ENCODE data around the gene PPM1L.

PPM1L gene

GRCh38 chr3:160825311-160825800 is 69.3 kb downstream of the PPM1L start:
- no peak overlapping the region for H3K27ac ChIP-seq (replicated peaks)
- no peak for DNase-seq (ENCODE audit: low read depth in 1 of 2, low spot score in 1 of 2)
- no peak overlapping the region for H3K4me3 ChIP-seq (replicated peaks; ENCODE audit: insufficient read depth, low read length)
- no peaks in the 10 kb centered on the region for H3K27me3 ChIP-seq (ENCODE audit: insufficient read depth, poor library complexity, severe bottlenecking)
- TF ChIP-seq GABPA (IDR thresholded peaks at IDR 0.05; ENCODE audit: low read depth) (no peak), CTCF (IDR thresholded peaks at IDR 0.05; ENCODE audit: insufficient read depth, low read length) (no peak), REST (IDR thresholded peaks at IDR 0.05; ENCODE audit: insufficient replicate concordance, low read depth) (no peak), POLR2AphosphoS5 (IDR thresholded peaks at IDR 0.05; ENCODE audit: low read depth) (no peak), SPI1 (IDR thresholded peaks at IDR 0.05; ENCODE audit: borderline replicate concordance, low read depth) (no peak)

- Histone ChIP-seq H3K4me3 (replicated peaks; ENCODE audit: insufficient read depth, low read length) (no peak overlapping the region), H3K27me3 (ENCODE audit: insufficient read depth, poor library complexity, severe bottlenecking) (no peaks in the 10 kb centered on the region), H3K27ac (replicated peaks) (no peak overlapping the region)
- DNase-seq (ENCODE audit: low read depth in 1 of 2, low spot score in 1 of 2) = no peak
- TF ChIP-seq GABPA (IDR thresholded peaks at IDR 0.05; ENCODE audit: low read depth) = no peak
- TF ChIP-seq POLR2AphosphoS5 (IDR thresholded peaks at IDR 0.05; ENCODE audit: low read depth) = no peak
- no peak for TF ChIP-seq SPI1 (IDR thresholded peaks at IDR 0.05; ENCODE audit: borderline replicate concordance, low read depth)
- no peak for TF ChIP-seq REST (IDR thresholded peaks at IDR 0.05; ENCODE audit: insufficient replicate concordance, low read depth)
- no peak for TF ChIP-seq CTCF (IDR thresholded peaks at IDR 0.05; ENCODE audit: insufficient read depth, low read length)
These were observed 70.4 kb downstream of the PPM1L start for GRCh38 chr3:160826408-160826807.

- DNase-seq (ENCODE audit: low read depth in 1 of 2, low spot score in 1 of 2) = no peak
- no peak overlapping the region for H3K27ac ChIP-seq (replicated peaks)
- H3K27me3 ChIP-seq (ENCODE audit: insufficient read depth, poor library complexity, severe bottlenecking) = no peaks in the 10 kb centered on the region
- TF ChIP-seq CTCF (IDR thresholded peaks at IDR 0.05; ENCODE audit: insufficient read depth, low read length) (no peak), GABPA (IDR thresholded peaks at IDR 0.05; ENCODE audit: low read depth) (no peak), POLR2AphosphoS5 (IDR thresholded peaks at IDR 0.05; ENCODE audit: low read depth) (no peak), REST (IDR thresholded peaks at IDR 0.05; ENCODE audit: insufficient replicate concordance, low read depth) (no peak), SPI1 (IDR thresholded peaks at IDR 0.05; ENCODE audit: borderline replicate concordance, low read depth) (no peak)
- H3K4me3 ChIP-seq (replicated peaks; ENCODE audit: insufficient read depth, low read length) = no peak overlapping the region
These were observed 71.0 kb downstream of the PPM1L start for GRCh38 chr3:160826991-160827390.
